Ovary (tissue), 9 donors: ENCODE data around the gene CIART. TPM values are rescaled to one million over a fixed set of nuclear protein-coding genes. Genes with fewer than 3 reads are reported as not detected.
"Not testable (repeated sequence)": the region's sequence is repeated elsewhere in the genome, so short reads cannot be mapped to it uniquely, and the experiment has no call there.

Source experiments
- DNase-seq, 5 donors: peaks; one replicate each; pipeline ENCODE4 v3.0.0-alpha.2; 2019 to 2020
- H3K27ac ChIP-seq, 2 donors: fragments of 200-600 bp; one replicate each; pipeline versions ENCODE4 v1.5.1 to v1.8.0; 2019 to 2022
- H3K27me3 ChIP-seq: fragments of 200-600 bp; one replicate; pipeline ENCODE4 v1.8.0; 2022
- H3K36me3 ChIP-seq: fragments of 200-600 bp; sonication (generic); one replicate; pipeline ENCODE4 v1.5.1; 2019
- H3K4me1 ChIP-seq: one replicate; pipeline ENCODE4 v1.8.1; 2013; ENCODE audit warnings: mild to moderate bottlenecking, moderate library complexity; ENCODE audit not compliant: insufficient read depth
- H3K4me3 ChIP-seq: fragments of 200-600 bp; sonication (generic); one replicate; pipeline ENCODE4 v1.5.1; 2017
- H3K9me3 ChIP-seq, 2 donors: fragments of 200-600 bp in 1 of 2; sonication (generic) in 1 of 2; one replicate each; pipeline versions ENCODE4 v1.5.1 to v1.8.1; 2013 to 2019; ENCODE audit warnings: mild to moderate bottlenecking in 1 of 2, moderate library complexity in 1 of 2
- EP300 ChIP-seq: sonication (generic); formaldehyde crosslinking; IDR thresholded peaks from one replicate; pipeline ENCODE4 v1.6.1; 2017; ENCODE audit warnings: antibody characterized with exemption
- POLR2A ChIP-seq: fragments of 450-650 bp; IDR thresholded peaks from one replicate; pipeline ENCODE4 v1.6.1; 2017; ENCODE audit warnings: antibody characterized with exemption, mild to moderate bottlenecking, moderate library complexity
- WGBS, 3 donors: extraction: QIAGEN DNeasy Blood & Tissue Kit in 1 of 3; methylation state at CpG; one replicate each; pipeline versions ENCODE4 v1.1.5 to v1.1.7; 2013 to 2017; 5-methylcytosine and 5-hydroxymethylcytosine counted together
- intact Hi-C, 4 donors: fragments of 100-400 bp; cut with DNase I; formaldehyde crosslinking; loops; one replicate each; pipeline versions ENCODE4 v1.11.0 to v1.15.1; 2022 to 2023
- polyA plus RNA-seq, 2 donors: library from polyadenylated mRNA; stranded (reverse); fragments of 200-250 nt in 1 of 2; fragments of 350-450 nt in 1 of 2; fragmentation: Illumina TruSeq in 1 of 2; extraction: RNeasy Lipid Tissue Mini Kit (QIAGEN cat#74804) in 1 of 2; gene quantifications; one replicate each; pipeline ENCODE4 v1.2.3, GENCODE V29; 2013 to 2014
- total RNA-seq, 7 donors: library from RNA; depleted of rRNA in 2 of 7; stranded (reverse); fragments of >200 nt in 2 of 7; fragmentation: NEBNext Ultra II Directional in 3 of 7; extraction: Animal tissue kit (Norgen Biotek cat#: 25700) in 3 of 7; gene quantifications; one replicate each; pipeline versions ENCODE4 v1.1.0 to v1.2.4, GENCODE V29; 2016 to 2023
- TF ChIP-seq, protein P1 (sequence below), 3 donors: fragments of 450-650 bp in 2 of 3; fragments of 200-600 bp in 1 of 3; IDR thresholded peaks; one replicate each; pipeline versions ENCODE4 v1.5.1 to v1.8.0; 2016 to 2022; ENCODE audit warnings: antibody characterized with exemption in 3 of 3, mild to moderate bottlenecking in 1 of 3
- donor health status: DM: no; HTN: no; CAD: no; lungs with moderate emphysema.
- donor health status: DM: no; HTN: no; CAD: no.
- donor health status: Bipolar disorder and iron deficiency.
- donor health status: DM: yes; HTN: yes; CAD: no.
- donor health status: DM: no; HTN: no; CAD: no.
- donor health status: DM: yes; HTN: yes; CAD: no.

CIART gene
- total and polyA plus RNA-seq, 9 donors, result 3.6 to 22.5 (median 10.8) TPM

DNA sequence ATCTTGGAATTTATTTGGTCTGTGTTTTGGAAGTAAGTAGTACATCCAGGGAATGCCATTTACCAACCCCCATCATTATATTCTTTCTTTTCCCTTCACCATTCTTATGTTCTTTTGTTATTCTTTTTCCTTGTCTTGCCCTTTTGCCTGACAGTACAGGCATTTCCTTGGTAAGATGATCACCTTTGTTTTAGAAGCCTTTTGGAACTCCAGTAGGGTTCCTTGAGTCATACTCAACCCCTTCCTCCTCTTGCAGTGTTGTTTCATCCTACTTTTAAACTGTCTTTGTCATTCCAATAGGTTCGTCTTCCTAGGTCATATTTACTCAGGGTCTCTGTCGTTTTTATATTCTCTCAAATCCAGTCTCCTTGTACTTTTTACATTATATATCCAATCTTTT is 20.5 kb downstream of the CIART start:
- H3K27ac ChIP-seq, result peak overlapping the region in 1 of 2 donors; percentile 71
- H3K4me3 ChIP-seq, result no peak overlapping the region
- no peaks in the 10 kb centered on the region for H3K36me3 ChIP-seq
- WGBS, 3 donors, result 73 to 81% (median 76%) methylated on average over 2 of the region's 2 CpGs
- H3K27me3 ChIP-seq, result no peaks in the 10 kb centered on the region
- TF ChIP-seq POLR2A, result no peak
- TF ChIP-seq, protein P1, sequence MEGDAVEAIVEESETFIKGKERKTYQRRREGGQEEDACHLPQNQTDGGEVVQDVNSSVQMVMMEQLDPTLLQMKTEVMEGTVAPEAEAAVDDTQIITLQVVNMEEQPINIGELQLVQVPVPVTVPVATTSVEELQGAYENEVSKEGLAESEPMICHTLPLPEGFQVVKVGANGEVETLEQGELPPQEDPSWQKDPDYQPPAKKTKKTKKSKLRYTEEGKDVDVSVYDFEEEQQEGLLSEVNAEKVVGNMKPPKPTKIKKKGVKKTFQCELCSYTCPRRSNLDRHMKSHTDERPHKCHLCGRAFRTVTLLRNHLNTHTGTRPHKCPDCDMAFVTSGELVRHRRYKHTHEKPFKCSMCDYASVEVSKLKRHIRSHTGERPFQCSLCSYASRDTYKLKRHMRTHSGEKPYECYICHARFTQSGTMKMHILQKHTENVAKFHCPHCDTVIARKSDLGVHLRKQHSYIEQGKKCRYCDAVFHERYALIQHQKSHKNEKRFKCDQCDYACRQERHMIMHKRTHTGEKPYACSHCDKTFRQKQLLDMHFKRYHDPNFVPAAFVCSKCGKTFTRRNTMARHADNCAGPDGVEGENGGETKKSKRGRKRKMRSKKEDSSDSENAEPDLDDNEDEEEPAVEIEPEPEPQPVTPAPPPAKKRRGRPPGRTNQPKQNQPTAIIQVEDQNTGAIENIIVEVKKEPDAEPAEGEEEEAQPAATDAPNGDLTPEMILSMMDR (IDR thresholded peaks at IDR 0.05), result no peak
- intact Hi-C loops, result no loop called here
- no peaks in the 10 kb centered on the region for H3K9me3 ChIP-seq
- no peak for DNase-seq
- H3K4me1 ChIP-seq, result no peaks in the 10 kb centered on the region

GRCh38 chr1:150308585-150308984 is 26.2 kb downstream of the CIART start:
- not testable (repeated sequence) for H3K4me3 ChIP-seq

GRCh38 chr1:150309758-150310508 is 27.6 kb downstream of the CIART start:
- Histone ChIP-seq H3K4me3 (no peak overlapping the region), H3K27me3 (no peaks in the 10 kb centered on the region), H3K9me3 (no peaks in the 10 kb centered on the region), H3K4me1 (no peaks in the 10 kb centered on the region), H3K36me3 (no peaks in the 10 kb centered on the region), H3K27ac (no peak overlapping the region)
- no peak for TF ChIP-seq EP300
- no peak for TF ChIP-seq POLR2A
- TF ChIP-seq, protein P1 (IDR thresholded peaks at IDR 0.05), result no peak
- intact Hi-C loops, result no loop called here
- peak in 1 of 5 donors; percentile 11 for DNase-seq
- WGBS, 3 donors, result 53 to 81% (median 71%) methylated on average over 10 of the region's 10 CpGs

More at GRCh38 chr1:150308585-150308984, 26.2 kb downstream of the CIART start:
- WGBS, 3 donors, result 91% methylated on average over 9 of the region's 9 CpGs
- H3K27me3 ChIP-seq, DNase-seq, H3K36me3 ChIP-seq, H3K4me1 ChIP-seq, H3K27ac ChIP-seq, H3K9me3 ChIP-seq, intact Hi-C loops: not testable (repeated sequence)

DNA sequence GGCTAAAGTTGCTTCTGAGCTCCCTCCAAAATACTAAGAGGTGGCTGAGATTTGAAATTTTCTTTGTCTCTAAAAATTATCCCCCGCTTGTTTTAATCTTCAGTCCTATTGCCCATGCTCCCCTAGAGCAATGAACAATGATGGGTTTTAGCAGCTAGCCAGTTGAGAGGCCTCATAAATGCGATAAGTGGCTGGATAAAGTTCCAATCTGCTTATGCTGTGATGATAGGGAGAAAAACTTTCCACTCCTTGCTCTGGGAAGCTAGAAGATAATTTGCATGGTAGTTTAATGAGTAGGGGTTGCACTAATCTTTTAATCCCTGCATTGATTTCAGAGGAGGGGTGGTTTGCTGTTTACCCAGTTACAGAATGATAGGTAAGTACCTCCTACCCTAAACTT is 29.4 kb downstream of the CIART start:
- no peak for TF ChIP-seq POLR2A
- TF ChIP-seq, protein P1 (IDR thresholded peaks at IDR 0.05), result no peak
- TF ChIP-seq EP300, result no peak
- intact Hi-C loops, result no loop called here
- no peak for DNase-seq
- no peaks in the 10 kb centered on the region for H3K9me3 ChIP-seq
- H3K27me3 ChIP-seq, result no peaks in the 10 kb centered on the region
- WGBS, 3 donors, result 81 to 98% (median 81%) methylated on average over 2 of the region's 2 CpGs
- no peaks in the 10 kb centered on the region for H3K36me3 ChIP-seq
- no peaks in the 10 kb centered on the region for H3K4me1 ChIP-seq
- H3K4me3 ChIP-seq, result no peak overlapping the region
- no peak overlapping the region for H3K27ac ChIP-seq

- WGBS, 3 donors, result 89 to 92% (median 91%) methylated on average over 4 of the region's 4 CpGs
- H3K36me3 ChIP-seq, intact Hi-C loops, H3K9me3 ChIP-seq, H3K4me3 ChIP-seq, H3K27ac ChIP-seq, H3K4me1 ChIP-seq, H3K27me3 ChIP-seq, DNase-seq: not testable (repeated sequence)
These were observed 32.3 kb downstream of the CIART start for GRCh38 chr1:150314691-150315090.
